ENCODE measurements around the gene MAP3K20.
"Not testable (repeated sequence)": the region's sequence is repeated elsewhere in the genome, so short reads cannot be mapped to it uniquely, and the experiment has no call there.

MAP3K20 gene

GRCh38 chr2:173282795-173283545, 207.3 kb downstream of the MAP3K20 start:
- DNase-seq (ENCODE audit: low read depth, low spot score) = no peak
- H3K4me3 ChIP-seq (ENCODE audit: low read length) = no peak overlapping the region

GRCh38 chr2:173286153-173286809, 210.6 kb downstream of the MAP3K20 start:
- no peak overlapping the region for H3K4me3 ChIP-seq (ENCODE audit: low read length)
- peak; percentile 12 for DNase-seq (ENCODE audit: low read depth, low spot score)

GRCh38 chr2:173287594-173287993, 211.9 kb downstream of the MAP3K20 start:
- H3K4me3 ChIP-seq (ENCODE audit: low read length) = no peak overlapping the region
- DNase-seq (ENCODE audit: low read depth, low spot score) = no peak

GRCh38 chr2:173288561-173288960, 212.9 kb downstream of the MAP3K20 start:
- H3K4me3 ChIP-seq (ENCODE audit: low read length) = no peak overlapping the region
- no peak for DNase-seq (ENCODE audit: low read depth, low spot score)

- H3K4me3 ChIP-seq (ENCODE audit: low read length) = no peak overlapping the region
- no peak for DNase-seq (ENCODE audit: low read depth, low spot score)
Observed at GRCh38 chr2:173290046-173290445, 214.4 kb downstream of the MAP3K20 start.

- DNase-seq (ENCODE audit: low read depth, low spot score) = no peak
- no peak overlapping the region for H3K4me3 ChIP-seq (ENCODE audit: low read length)
Observed at GRCh38 chr2:173290518-173290917, 214.9 kb downstream of the MAP3K20 start.

GRCh38 chr2:173291412-173291811, 215.8 kb downstream of the MAP3K20 start:
- no peak for DNase-seq (ENCODE audit: low read depth, low spot score)

GRCh38 chr2:173296235-173296634, 220.6 kb downstream of the MAP3K20 start:
- H3K4me3 ChIP-seq (ENCODE audit: low read length) = no peak overlapping the region
- DNase-seq (ENCODE audit: low read depth, low spot score) = peak; percentile 28

More at GRCh38 chr2:173291412-173291811, 215.8 kb downstream of the MAP3K20 start:
- no peak overlapping the region for H3K4me3 ChIP-seq (ENCODE audit: low read length)

GRCh38 chr2:173298536-173299097, 223.0 kb downstream of the MAP3K20 start:
- no peak for DNase-seq (ENCODE audit: low read depth, low spot score)
- H3K4me3 ChIP-seq (ENCODE audit: low read length) = no peak overlapping the region

GRCh38 chr2:173299764-173300163, 224.1 kb downstream of the MAP3K20 start:
- H3K4me3 ChIP-seq (ENCODE audit: low read length) = no peak overlapping the region
- no peak for DNase-seq (ENCODE audit: low read depth, low spot score)

GRCh38 chr2:173300458-173300857, 224.8 kb downstream of the MAP3K20 start:
- H3K4me3 ChIP-seq (ENCODE audit: low read length) = no peak overlapping the region
- no peak for DNase-seq (ENCODE audit: low read depth, low spot score)

- not testable (repeated sequence) for DNase-seq (ENCODE audit: low read depth, low spot score); H3K4me3 ChIP-seq (ENCODE audit: low read length)
Observed at GRCh38 chr2:173301549-173301948, 225.9 kb downstream of the MAP3K20 start.

- H3K4me3 ChIP-seq (ENCODE audit: low read length) = no peak overlapping the region
- no peak for DNase-seq (ENCODE audit: low read depth, low spot score)
Observed at GRCh38 chr2:173305303-173305702, 229.7 kb downstream of the MAP3K20 start.

- no peak for DNase-seq (ENCODE audit: low read depth, low spot score)
- H3K4me3 ChIP-seq (ENCODE audit: low read length) = no peak overlapping the region
Observed at GRCh38 chr2:173307293-173307692, 231.6 kb downstream of the MAP3K20 start.

GRCh38 chr2:173309370-173309769, 233.7 kb downstream of the MAP3K20 start:
- not testable (repeated sequence) for H3K4me3 ChIP-seq (ENCODE audit: low read length); DNase-seq (ENCODE audit: low read depth, low spot score)

GRCh38 chr2:173311844-173312606, 236.4 kb downstream of the MAP3K20 start:
- no peak overlapping the region for H3K4me3 ChIP-seq (ENCODE audit: low read length)
- peak; percentile 23 for DNase-seq (ENCODE audit: low read depth, low spot score)

Data from Jurkat, Clone E6-1 (cell line).